ENCODE results near the gene KLF13.

The KLF13 gene

GRCh38 chr15:31302029-31302657 lies 24.5 kb upstream of the KLF13 start:
- Histone ChIP-seq H3K9me3 (replicated peaks; ENCODE audit: insufficient read depth, low read length) (no peaks in the 10 kb centered on the region), H3K4me3 (ENCODE audit: low read length) (no peak overlapping the region), H2AFZ (ENCODE audit: low read length) (no peak overlapping the region), H4K20me1 (ENCODE audit: insufficient read depth, low read length) (no peaks in the 10 kb centered on the region), H3K4me2 (ENCODE audit: low read depth, low read length) (no peak overlapping the region), H3F3A (ENCODE audit: insufficient read depth, low read length) (no peaks in the 10 kb centered on the region), H3K36me3 (replicated peaks; ENCODE audit: insufficient read depth, low read length) (no peaks in the 10 kb centered on the region), H3K27ac (ENCODE audit: low read length) (no peak overlapping the region), H3K4me1 (ENCODE audit: low read length) (no peaks in the 10 kb centered on the region), H3K9ac (ENCODE audit: low read length) (no peak overlapping the region), H3K79me2 (ENCODE audit: low read length) (no peaks in the 10 kb centered on the region), H3K9me2 (replicated peaks; ENCODE audit: insufficient read depth, low read length) (no peaks in the 10 kb centered on the region), H3K27me3 (replicated peaks; ENCODE audit: insufficient read depth, low read length) (no peaks in the 10 kb centered on the region)
- TF ChIP-seq EZH2phosphoT487 (IDR thresholded peaks at IDR 0.05; ENCODE audit: low read length) (no peak), CTCF (IDR thresholded peaks at IDR 0.05; ENCODE audit: low read length) (no peak), EZH2 (optimal IDR thresholded peaks at IDR 0.05; ENCODE audit: low read depth, low read length) (no peak)
- no peak for DNase-seq

GRCh38 chr15:31302778-31303725 lies 23.6 kb upstream of the KLF13 start:
- no peaks in the 10 kb centered on the region for H3K4me1 ChIP-seq (ENCODE audit: low read length)
- DNase-seq: no peak
- no peak overlapping the region for H2AFZ ChIP-seq (ENCODE audit: low read length)
- no peak overlapping the region for H3K4me3 ChIP-seq (ENCODE audit: low read length)
- no peaks in the 10 kb centered on the region for H3K9me2 ChIP-seq (replicated peaks; ENCODE audit: insufficient read depth, low read length)
- no peaks in the 10 kb centered on the region for H3K27me3 ChIP-seq (replicated peaks; ENCODE audit: insufficient read depth, low read length)
- H3K9me3 ChIP-seq (replicated peaks; ENCODE audit: insufficient read depth, low read length): no peaks in the 10 kb centered on the region
- no peaks in the 10 kb centered on the region for H3K36me3 ChIP-seq (replicated peaks; ENCODE audit: insufficient read depth, low read length)
- H3K27ac ChIP-seq (ENCODE audit: low read length): no peak overlapping the region
- no peak overlapping the region for H3K4me2 ChIP-seq (ENCODE audit: low read depth, low read length)
- H3K79me2 ChIP-seq (ENCODE audit: low read length): no peaks in the 10 kb centered on the region
- TF ChIP-seq CTCF (IDR thresholded peaks at IDR 0.05; ENCODE audit: low read length): no peak
- no peak overlapping the region for H3K9ac ChIP-seq (ENCODE audit: low read length)
- H3F3A ChIP-seq (ENCODE audit: insufficient read depth, low read length): no peaks in the 10 kb centered on the region
- no peaks in the 10 kb centered on the region for H4K20me1 ChIP-seq (ENCODE audit: insufficient read depth, low read length)

- H4K20me1 ChIP-seq (ENCODE audit: insufficient read depth, low read length): no peaks in the 10 kb centered on the region
- no peaks in the 10 kb centered on the region for H3K4me1 ChIP-seq (ENCODE audit: low read length)
- no peak overlapping the region for H3K4me3 ChIP-seq (ENCODE audit: low read length)
- H3F3A ChIP-seq (ENCODE audit: insufficient read depth, low read length): no peaks in the 10 kb centered on the region
- H3K9me2 ChIP-seq (replicated peaks; ENCODE audit: insufficient read depth, low read length): no peaks in the 10 kb centered on the region
- no peaks in the 10 kb centered on the region for H3K9me3 ChIP-seq (replicated peaks; ENCODE audit: insufficient read depth, low read length)
- H3K27ac ChIP-seq (ENCODE audit: low read length): no peak overlapping the region
- H3K27me3 ChIP-seq (replicated peaks; ENCODE audit: insufficient read depth, low read length): no peaks in the 10 kb centered on the region
- no peaks in the 10 kb centered on the region for H3K36me3 ChIP-seq (replicated peaks; ENCODE audit: insufficient read depth, low read length)
- no peak overlapping the region for H3K4me2 ChIP-seq (ENCODE audit: low read depth, low read length)
- no peak for DNase-seq
- no peaks in the 10 kb centered on the region for H3K79me2 ChIP-seq (ENCODE audit: low read length)
- TF ChIP-seq EZH2phosphoT487 (IDR thresholded peaks at IDR 0.05; ENCODE audit: low read length) (no peak), EZH2 (optimal IDR thresholded peaks at IDR 0.05; ENCODE audit: low read depth, low read length) (no peak), CTCF (IDR thresholded peaks at IDR 0.05; ENCODE audit: low read length) (no peak)
- H2AFZ ChIP-seq (ENCODE audit: low read length): no peak overlapping the region
- no peak overlapping the region for H3K9ac ChIP-seq (ENCODE audit: low read length)
Measured at GRCh38 chr15:31303726-31304648, 22.6 kb upstream of the KLF13 start.
